Right lobe of liver (tissue), 4 donors: ENCODE results near the gene PNPLA4.

Experiments
- POLR2A ChIP-seq: fragments of 450-650 bp; IDR thresholded peaks from one replicate; pipeline ENCODE4 v1.6.1; 2017; ENCODE audit warnings: antibody characterized with exemption, mild to moderate bottlenecking
- TF ChIP-seq, protein P1 (sequence below), 4 donors: fragments of 200-600 bp in 3 of 4; fragments of 450-650 bp in 1 of 4; IDR thresholded peaks; one replicate each; pipeline versions ENCODE4 v1.5.1 to v1.8.0; 2016 to 2022; ENCODE audit warnings: antibody characterized with exemption in 4 of 4, mild to moderate bottlenecking in 2 of 4
- donor health status: DM: no; HTN: no; CAD: no.
- donor health status: DM: no; HTN: no; CAD: no.
- donor health status: DM: no; HTN: yes; CAD: no.

DNA sequence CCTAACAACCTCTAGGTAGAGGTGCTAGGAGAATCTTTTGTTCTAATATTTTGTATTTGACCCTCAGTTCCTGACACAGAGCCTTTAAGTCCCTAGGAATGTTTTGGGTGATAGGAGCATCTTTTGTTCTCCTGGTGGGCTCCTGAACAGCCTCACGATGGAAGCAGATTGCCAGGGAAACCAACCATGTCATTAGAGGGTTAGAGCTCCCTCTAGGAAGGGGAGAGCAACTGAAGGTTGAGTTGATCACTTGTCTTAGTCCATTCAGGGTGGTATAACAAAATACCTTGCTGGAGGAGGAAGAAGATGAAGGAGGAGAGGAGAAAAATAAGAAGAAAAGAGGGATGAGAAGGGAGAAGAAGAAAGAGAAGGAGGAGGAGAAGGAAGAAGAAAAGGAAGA, 75.0 kb downstream of the PNPLA4 start:
- TF ChIP-seq, protein P1, sequence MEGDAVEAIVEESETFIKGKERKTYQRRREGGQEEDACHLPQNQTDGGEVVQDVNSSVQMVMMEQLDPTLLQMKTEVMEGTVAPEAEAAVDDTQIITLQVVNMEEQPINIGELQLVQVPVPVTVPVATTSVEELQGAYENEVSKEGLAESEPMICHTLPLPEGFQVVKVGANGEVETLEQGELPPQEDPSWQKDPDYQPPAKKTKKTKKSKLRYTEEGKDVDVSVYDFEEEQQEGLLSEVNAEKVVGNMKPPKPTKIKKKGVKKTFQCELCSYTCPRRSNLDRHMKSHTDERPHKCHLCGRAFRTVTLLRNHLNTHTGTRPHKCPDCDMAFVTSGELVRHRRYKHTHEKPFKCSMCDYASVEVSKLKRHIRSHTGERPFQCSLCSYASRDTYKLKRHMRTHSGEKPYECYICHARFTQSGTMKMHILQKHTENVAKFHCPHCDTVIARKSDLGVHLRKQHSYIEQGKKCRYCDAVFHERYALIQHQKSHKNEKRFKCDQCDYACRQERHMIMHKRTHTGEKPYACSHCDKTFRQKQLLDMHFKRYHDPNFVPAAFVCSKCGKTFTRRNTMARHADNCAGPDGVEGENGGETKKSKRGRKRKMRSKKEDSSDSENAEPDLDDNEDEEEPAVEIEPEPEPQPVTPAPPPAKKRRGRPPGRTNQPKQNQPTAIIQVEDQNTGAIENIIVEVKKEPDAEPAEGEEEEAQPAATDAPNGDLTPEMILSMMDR (IDR thresholded peaks at IDR 0.05): no peak
- TF ChIP-seq POLR2A: no peak
